H1 (cell line): ENCODE results near the gene CCDC200.
"Not testable (repeated sequence)": the region's sequence is repeated elsewhere in the genome, so short reads cannot be mapped to it uniquely, and the experiment has no call there.

Source experiments
- RAD21 ChIP-seq, 2 experiments: IDR thresholded peaks in 1 of 2; conservative IDR thresholded peaks in 1 of 2; 2 replicates each; pipeline ENCODE4 v1.6.1; 2011; ENCODE audit warnings: low read depth in 2 of 2, low read length in 2 of 2, improper control_type of control experiment in 1 of 2, inconsistent platforms in 1 of 2, mild to moderate bottlenecking in 1 of 2, moderate library complexity in 1 of 2
- SP1 ChIP-seq: IDR thresholded peaks from 2 replicates; pipeline ENCODE4 v1.6.1; 2011; ENCODE audit warnings: low read depth, low read length
- TF ChIP-seq, protein P1 (sequence below), 3 experiments: IDR thresholded peaks; 1 replicate in 2 of 3; 2 replicates in 1 of 3; pipeline versions ENCODE4 v1.5.1 to v1.6.1; 2011; ENCODE audit warnings: low read length in 3 of 3, mild to moderate bottlenecking in 3 of 3, inconsistent platforms in 2 of 3, low read depth in 1 of 3, moderate library complexity in 1 of 3; ENCODE audit not compliant: insufficient read depth in 1 of 3; ENCODE audit errors: control extremely low read depth in 1 of 3

DNA sequence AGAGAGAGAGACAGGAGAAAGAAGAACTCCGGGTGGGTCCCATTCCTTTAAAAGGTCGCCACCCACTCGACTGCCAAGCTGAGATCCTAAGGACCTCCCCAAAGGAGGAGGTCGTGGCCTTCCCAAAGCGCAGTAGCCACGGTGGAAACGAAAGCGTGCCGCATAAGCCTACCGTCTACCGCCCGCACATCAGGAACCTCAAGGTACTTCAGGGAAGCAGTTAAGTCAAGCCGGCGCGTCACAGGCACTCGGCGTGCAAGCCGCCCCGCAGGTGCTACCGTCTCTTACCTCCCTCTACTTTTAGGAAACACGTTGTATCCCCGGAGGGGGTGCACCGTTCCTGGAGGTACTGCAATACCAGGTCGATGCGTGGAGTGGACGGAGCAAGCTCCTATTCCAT is 11.2 kb upstream of the CCDC200 start:
- TF ChIP-seq, protein P1, sequence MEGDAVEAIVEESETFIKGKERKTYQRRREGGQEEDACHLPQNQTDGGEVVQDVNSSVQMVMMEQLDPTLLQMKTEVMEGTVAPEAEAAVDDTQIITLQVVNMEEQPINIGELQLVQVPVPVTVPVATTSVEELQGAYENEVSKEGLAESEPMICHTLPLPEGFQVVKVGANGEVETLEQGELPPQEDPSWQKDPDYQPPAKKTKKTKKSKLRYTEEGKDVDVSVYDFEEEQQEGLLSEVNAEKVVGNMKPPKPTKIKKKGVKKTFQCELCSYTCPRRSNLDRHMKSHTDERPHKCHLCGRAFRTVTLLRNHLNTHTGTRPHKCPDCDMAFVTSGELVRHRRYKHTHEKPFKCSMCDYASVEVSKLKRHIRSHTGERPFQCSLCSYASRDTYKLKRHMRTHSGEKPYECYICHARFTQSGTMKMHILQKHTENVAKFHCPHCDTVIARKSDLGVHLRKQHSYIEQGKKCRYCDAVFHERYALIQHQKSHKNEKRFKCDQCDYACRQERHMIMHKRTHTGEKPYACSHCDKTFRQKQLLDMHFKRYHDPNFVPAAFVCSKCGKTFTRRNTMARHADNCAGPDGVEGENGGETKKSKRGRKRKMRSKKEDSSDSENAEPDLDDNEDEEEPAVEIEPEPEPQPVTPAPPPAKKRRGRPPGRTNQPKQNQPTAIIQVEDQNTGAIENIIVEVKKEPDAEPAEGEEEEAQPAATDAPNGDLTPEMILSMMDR (IDR thresholded peaks at IDR 0.05; ENCODE audit: control extremely low read depth in 1 of 3, insufficient read depth in 1 of 3, low read depth in 1 of 3, low read length in 3 of 3), result not testable (repeated sequence)
- TF ChIP-seq SP1; RAD21 (IDR thresholded peaks at IDR 0.05 in 1 of 2, conservative IDR thresholded peaks at IDR 0.05 in 1 of 2; ENCODE audit: low read depth in 2 of 2, low read length in 2 of 2): not testable (repeated sequence)
